Measurements from ENCODE around the gene TMEM108. TPM values are rescaled to one million over a fixed set of nuclear protein-coding genes. Genes with fewer than 3 reads are reported as not detected.

TMEM108 gene
- total and polyA plus RNA-seq, 2 donors (not counting 1 experiment from before 2014, with no cell fraction given), result 0.10 to 0.17 TPM

GRCh38 chr3:133262333-133262732 is 224.1 kb downstream of the TMEM108 start:
- no peaks in the 10 kb centered on the region for H3K79me2 ChIP-seq (ENCODE audit: control insufficient read depth, insufficient read depth, low read length)
- TF ChIP-seq EZH2 (IDR thresholded peaks at IDR 0.05; ENCODE audit: low read length, missing control alignments), result no peak
- TF ChIP-seq CTCF (conservative IDR thresholded peaks at IDR 0.05 in 1 of 2, IDR thresholded peaks at IDR 0.05 in 1 of 2; ENCODE audit: low read depth in 1 of 2, low read length in 2 of 2), result no peak
- no peak overlapping the region for H3K4me3 ChIP-seq (replicated peaks in 1 of 4; ENCODE audit: control extremely low read depth in 1 of 4, insufficient read depth in 1 of 4, low read depth in 3 of 4, low read length in 4 of 4)
- no peaks in the 10 kb centered on the region for H3K27me3 ChIP-seq (ENCODE audit: control insufficient read depth, insufficient read depth, low read length)
- H3K9ac ChIP-seq (ENCODE audit: insufficient read depth, low read length), result no peak overlapping the region
- no peak for DNase-seq (ENCODE audit: low read depth in 2 of 2)
- H3K4me1 ChIP-seq (ENCODE audit: control insufficient read depth, extremely low read depth, insufficient read depth, low read length), result no peaks in the 10 kb centered on the region
- H2AFZ ChIP-seq (ENCODE audit: low read length), result no peak overlapping the region
- H4K20me1 ChIP-seq (ENCODE audit: control insufficient read depth, extremely low read depth, insufficient read depth, low read length), result no peaks in the 10 kb centered on the region
- no peaks in the 10 kb centered on the region for H3K9me3 ChIP-seq (ENCODE audit: control insufficient read depth, insufficient read depth, low read depth, low read length)
- no peaks in the 10 kb centered on the region for H3K36me3 ChIP-seq (ENCODE audit: control insufficient read depth, insufficient read depth, low read length)
- no peak overlapping the region for H3K27ac ChIP-seq (ENCODE audit: insufficient read depth, low read length)
- H3K4me2 ChIP-seq (ENCODE audit: extremely low read depth, insufficient read depth, low read length), result no peak overlapping the region

GRCh38 chr3:133264920-133265319 is 226.7 kb downstream of the TMEM108 start:
- H3K36me3 ChIP-seq (ENCODE audit: control insufficient read depth, insufficient read depth, low read length), result no peaks in the 10 kb centered on the region
- H3K4me1 ChIP-seq (ENCODE audit: control insufficient read depth, extremely low read depth, insufficient read depth, low read length), result no peaks in the 10 kb centered on the region
- H3K4me2 ChIP-seq (ENCODE audit: extremely low read depth, insufficient read depth, low read length), result no peak overlapping the region
- H3K4me3 ChIP-seq (replicated peaks in 1 of 4; ENCODE audit: control extremely low read depth in 1 of 4, insufficient read depth in 1 of 4, low read depth in 3 of 4, low read length in 4 of 4), result no peak overlapping the region
- no peaks in the 10 kb centered on the region for H4K20me1 ChIP-seq (ENCODE audit: control insufficient read depth, extremely low read depth, insufficient read depth, low read length)
- H3K27ac ChIP-seq (ENCODE audit: insufficient read depth, low read length), result no peak overlapping the region
- no peak for DNase-seq (ENCODE audit: low read depth in 2 of 2)
- TF ChIP-seq CTCF (conservative IDR thresholded peaks at IDR 0.05 in 1 of 2, IDR thresholded peaks at IDR 0.05 in 1 of 2; ENCODE audit: low read depth in 1 of 2, low read length in 2 of 2) (no peak), EZH2 (IDR thresholded peaks at IDR 0.05; ENCODE audit: low read length, missing control alignments) (no peak)
- H3K9me3 ChIP-seq (ENCODE audit: control insufficient read depth, insufficient read depth, low read depth, low read length), result no peaks in the 10 kb centered on the region
- H3K27me3 ChIP-seq (ENCODE audit: control insufficient read depth, insufficient read depth, low read length), result no peaks in the 10 kb centered on the region
- no peak overlapping the region for H3K9ac ChIP-seq (ENCODE audit: insufficient read depth, low read length)
- no peaks in the 10 kb centered on the region for H3K79me2 ChIP-seq (ENCODE audit: control insufficient read depth, insufficient read depth, low read length)
- no peak overlapping the region for H2AFZ ChIP-seq (ENCODE audit: low read length)

- no peak overlapping the region for H3K4me2 ChIP-seq (ENCODE audit: extremely low read depth, insufficient read depth, low read length)
- no peak for DNase-seq (ENCODE audit: low read depth in 2 of 2)
- H3K27ac ChIP-seq (ENCODE audit: insufficient read depth, low read length), result no peak overlapping the region
- H2AFZ ChIP-seq (ENCODE audit: low read length), result no peak overlapping the region
- no peaks in the 10 kb centered on the region for H3K27me3 ChIP-seq (ENCODE audit: control insufficient read depth, insufficient read depth, low read length)
- H3K4me1 ChIP-seq (ENCODE audit: control insufficient read depth, extremely low read depth, insufficient read depth, low read length), result no peaks in the 10 kb centered on the region
- H3K4me3 ChIP-seq (replicated peaks in 1 of 4; ENCODE audit: control extremely low read depth in 1 of 4, insufficient read depth in 1 of 4, low read depth in 3 of 4, low read length in 4 of 4), result no peak overlapping the region
- H3K9me3 ChIP-seq (ENCODE audit: control insufficient read depth, insufficient read depth, low read depth, low read length), result no peaks in the 10 kb centered on the region
- no peak overlapping the region for H3K9ac ChIP-seq (ENCODE audit: insufficient read depth, low read length)
- H3K36me3 ChIP-seq (ENCODE audit: control insufficient read depth, insufficient read depth, low read length), result no peaks in the 10 kb centered on the region
- no peaks in the 10 kb centered on the region for H3K79me2 ChIP-seq (ENCODE audit: control insufficient read depth, insufficient read depth, low read length)
- TF ChIP-seq CTCF (conservative IDR thresholded peaks at IDR 0.05 in 1 of 2, IDR thresholded peaks at IDR 0.05 in 1 of 2; ENCODE audit: low read depth in 1 of 2, low read length in 2 of 2) (no peak), EZH2 (IDR thresholded peaks at IDR 0.05; ENCODE audit: low read length, missing control alignments) (no peak)
- H4K20me1 ChIP-seq (ENCODE audit: control insufficient read depth, extremely low read depth, insufficient read depth, low read length), result no peaks in the 10 kb centered on the region
Observed at GRCh38 chr3:133268726-133269134, 230.5 kb downstream of the TMEM108 start.
